Breast epithelium (tissue), 4 donors: ENCODE measurements around the gene SLC4A7. TPM values are rescaled to one million over a fixed set of nuclear protein-coding genes. Genes with fewer than 3 reads are reported as not detected.

Experiments
- DNase-seq, 2 donors: peaks; one replicate each; pipeline ENCODE4 v3.0.0-alpha.2; 2019; ENCODE audit warnings: low spot score in 2 of 2
- H3K27ac ChIP-seq, 2 donors: fragments of 200-600 bp; sonication (generic) in 1 of 2; one replicate each; pipeline ENCODE4 v1.5.1; 2016 to 2019; ENCODE audit warnings: mild to moderate bottlenecking in 1 of 2
- H3K27me3 ChIP-seq, 2 donors: fragments of 200-600 bp; sonication (generic) in 1 of 2; one replicate each; pipeline versions ENCODE4 v1.5.1 to v1.6.0; 2017 to 2019; ENCODE audit warnings: control low read depth in 1 of 2, mild to moderate bottlenecking in 1 of 2
- H3K36me3 ChIP-seq: fragments of 200-600 bp; one replicate; pipeline ENCODE4 v1.5.1; 2019
- H3K4me1 ChIP-seq, 2 donors: fragments of 200-600 bp; sonication (generic); one replicate each; pipeline ENCODE4 v1.5.1; 2016 to 2019; ENCODE audit warnings: control low read depth in 1 of 2
- H3K4me3 ChIP-seq, 3 donors: fragments of 200-600 bp; sonication (generic); 1 replicate in 2 of 3; 2 replicates in 1 of 3; pipeline ENCODE4 v1.5.1; 2016 to 2019; ENCODE audit warnings: mild to moderate bottlenecking in 3 of 3, moderate library complexity in 2 of 3
- H3K9me3 ChIP-seq, 2 donors: fragments of 200-600 bp; sonication (generic) in 1 of 2; one replicate each; pipeline ENCODE4 v1.5.1; 2016 to 2019; ENCODE audit warnings: control low read depth in 1 of 2
- CTCF ChIP-seq, 3 donors: fragments of 450-650 bp; IDR thresholded peaks; one replicate each; pipeline ENCODE4 v1.5.1; 2016 to 2017; ENCODE audit warnings: antibody characterized with exemption in 3 of 3, mild to moderate bottlenecking in 3 of 3, moderate library complexity in 3 of 3
- POLR2A ChIP-seq: fragments of 450-650 bp; IDR thresholded peaks from one replicate; pipeline ENCODE4 v1.6.1; 2016; ENCODE audit warnings: antibody characterized with exemption, mild to moderate bottlenecking, moderate library complexity
- POLR2AphosphoS5 ChIP-seq, 3 donors: sonication (generic); formaldehyde crosslinking; IDR thresholded peaks; one replicate each; pipeline ENCODE4 v1.6.1; 2017; ENCODE audit warnings: antibody characterized with exemption in 3 of 3
- intact Hi-C: fragments of 100-400 bp; cut with DNase I; formaldehyde crosslinking; loops from one replicate; pipeline ENCODE4 v1.15.1; 2023; ENCODE audit warnings: low total_unique reads
- total RNA-seq, 3 donors: library from RNA; depleted of rRNA; stranded (reverse); fragments of >200 nt; gene quantifications; one replicate each; pipeline ENCODE4 v1.1.0, GENCODE V29; 2016

The SLC4A7 gene
- total RNA-seq, 3 donors from 2014 or later: 32.8 to 219 (median 204) TPM

GRCh38 chr3:27391796-27392195 is 92.4 kb downstream of the SLC4A7 start:
- H3K36me3 ChIP-seq: no peaks in the 10 kb centered on the region
- DNase-seq: no peak
- H3K4me3 ChIP-seq: no peak overlapping the region
- no peak overlapping the region for H3K27ac ChIP-seq
- H3K27me3 ChIP-seq: no peaks in the 10 kb centered on the region
- no peaks in the 10 kb centered on the region for H3K4me1 ChIP-seq
- TF ChIP-seq CTCF (IDR thresholded peaks at IDR 0.05) (no peak), POLR2AphosphoS5 (IDR thresholded peaks at IDR 0.05) (no peak), POLR2A (no peak)
- intact Hi-C loops: no loop called here
- H3K9me3 ChIP-seq: no peaks in the 10 kb centered on the region

- Histone ChIP-seq H3K9me3 (no peaks in the 10 kb centered on the region), H3K27me3 (no peaks in the 10 kb centered on the region), H3K4me3 (no peak overlapping the region), H3K27ac (no peak overlapping the region), H3K36me3 (peaks cover 6% of the 10 kb centered on the region), H3K4me1 (no peaks in the 10 kb centered on the region)
- no peak for DNase-seq
- TF ChIP-seq POLR2A: no peak
- TF ChIP-seq POLR2AphosphoS5 (IDR thresholded peaks at IDR 0.05): no peak
- intact Hi-C loops: no loop called here
These were observed 96.6 kb downstream of the SLC4A7 start for GRCh38 chr3:27387625-27388024.

- Histone ChIP-seq H3K4me3 (no peak overlapping the region), H3K9me3 (no peaks in the 10 kb centered on the region), H3K4me1 (no peaks in the 10 kb centered on the region), H3K27ac (no peak overlapping the region), H3K36me3 (peaks cover 6% of the 10 kb centered on the region), H3K27me3 (no peaks in the 10 kb centered on the region)
- intact Hi-C loops: no loop called here
- TF ChIP-seq POLR2AphosphoS5 (IDR thresholded peaks at IDR 0.05): no peak
- TF ChIP-seq POLR2A: no peak
- no peak for TF ChIP-seq CTCF (IDR thresholded peaks at IDR 0.05)
- DNase-seq: no peak
These were observed 98.7 kb downstream of the SLC4A7 start for GRCh38 chr3:27385504-27385903.

GRCh38 chr3:27384191-27384590 is 100.0 kb downstream of the SLC4A7 start:
- no peaks in the 10 kb centered on the region for H3K9me3 ChIP-seq
- H3K27me3 ChIP-seq: no peaks in the 10 kb centered on the region
- DNase-seq: no peak
- peaks cover 6% of the 10 kb centered on the region for H3K36me3 ChIP-seq
- H3K4me1 ChIP-seq: no peaks in the 10 kb centered on the region
- H3K4me3 ChIP-seq: no peak overlapping the region
- TF ChIP-seq CTCF (IDR thresholded peaks at IDR 0.05) (no peak), POLR2A (no peak)
- H3K27ac ChIP-seq: no peak overlapping the region
- intact Hi-C loops: no loop called here

GRCh38 chr3:27380433-27381357 is 103.5 kb downstream of the SLC4A7 start:
- TF ChIP-seq CTCF (IDR thresholded peaks at IDR 0.05) (no peak), POLR2A (no peak), POLR2AphosphoS5 (IDR thresholded peaks at IDR 0.05) (no peak)
- H3K4me1 ChIP-seq: no peaks in the 10 kb centered on the region
- H3K9me3 ChIP-seq: no peaks in the 10 kb centered on the region
- H3K27ac ChIP-seq: no peak overlapping the region
- no peak overlapping the region for H3K4me3 ChIP-seq
- no peaks in the 10 kb centered on the region for H3K27me3 ChIP-seq
- intact Hi-C loops: no loop called here
- peaks cover 6% of the 10 kb centered on the region for H3K36me3 ChIP-seq
- DNase-seq: no peak
